Measurements from ENCODE around the gene PTAR1.

PTAR1 gene

GRCh38 chr9:69672596-69673310, 87.1 kb downstream of the PTAR1 start:
- H3K9me3 ChIP-seq (ENCODE audit: insufficient read depth, low read depth, low read length): no peaks in the 10 kb centered on the region
- no peaks in the 10 kb centered on the region for H3K36me3 ChIP-seq (ENCODE audit: insufficient read depth, low read depth, low read length)
- H3K27me3 ChIP-seq (ENCODE audit: insufficient read depth, low read length): peaks cover 33% of the 10 kb centered on the region
- H3K9ac ChIP-seq (ENCODE audit: low read depth, low read length): peak overlapping the region; percentile 32; the same call in 1 of the 2 replicates
- peak overlapping the region; percentile 72 for H3K4me3 ChIP-seq (ENCODE audit: low read length)
- H3K27ac ChIP-seq (ENCODE audit: low read length): no peak overlapping the region
- H3K4me1 ChIP-seq (ENCODE audit: insufficient read depth, low read length): peaks cover 3% of the 10 kb centered on the region

- no peaks in the 10 kb centered on the region for H3K9me3 ChIP-seq (ENCODE audit: insufficient read depth, low read depth, low read length)
- H3K27ac ChIP-seq (ENCODE audit: low read length): no peak within 1 kb of the TSS
- H3K36me3 ChIP-seq (ENCODE audit: insufficient read depth, low read depth, low read length): no peaks in the 10 kb centered on the region
- H3K4me3 ChIP-seq (ENCODE audit: low read length): peak within 1 kb of the TSS; percentile 72
- H3K9ac ChIP-seq (ENCODE audit: low read depth, low read length): peak within 1 kb of the TSS; percentile 32; the same call in 1 of the 2 replicates
- peaks cover 8% of the 10 kb centered on the region for H3K4me1 ChIP-seq (ENCODE audit: insufficient read depth, low read length)
- H3K27me3 ChIP-seq (ENCODE audit: insufficient read depth, low read length): peaks cover 33% of the 10 kb centered on the region
Measured at GRCh38 chr9:69671879-69672595, 87.8 kb downstream of the PTAR1 start, which contains the start of gene APBA1. Gene APBA1, minus strand, starts transcription at chr9:69672371.

GRCh38 chr9:69671311-69671878, 88.4 kb downstream of the PTAR1 start:
- peaks cover 33% of the 10 kb centered on the region for H3K27me3 ChIP-seq (ENCODE audit: insufficient read depth, low read length)
- H3K36me3 ChIP-seq (ENCODE audit: insufficient read depth, low read depth, low read length): no peaks in the 10 kb centered on the region
- H3K27ac ChIP-seq (ENCODE audit: low read length): no peak overlapping the region
- H3K4me1 ChIP-seq (ENCODE audit: insufficient read depth, low read length): peaks cover 11% of the 10 kb centered on the region
- H3K4me3 ChIP-seq (ENCODE audit: low read length): peak overlapping the region; percentile 65
- no peak overlapping the region for H3K9ac ChIP-seq (ENCODE audit: low read depth, low read length)
- no peaks in the 10 kb centered on the region for H3K9me3 ChIP-seq (ENCODE audit: insufficient read depth, low read depth, low read length)

GRCh38 chr9:69667306-69667705, 92.5 kb downstream of the PTAR1 start:
- peaks cover 13% of the 10 kb centered on the region for H3K4me1 ChIP-seq (ENCODE audit: insufficient read depth, low read length)
- H3K36me3 ChIP-seq (ENCODE audit: insufficient read depth, low read depth, low read length): no peaks in the 10 kb centered on the region
- H3K9me3 ChIP-seq (ENCODE audit: insufficient read depth, low read depth, low read length): no peaks in the 10 kb centered on the region
- H3K9ac ChIP-seq (ENCODE audit: low read depth, low read length): no peak overlapping the region
- H3K27me3 ChIP-seq (ENCODE audit: insufficient read depth, low read length): peaks cover 33% of the 10 kb centered on the region
- H3K4me3 ChIP-seq (ENCODE audit: low read length): no peak overlapping the region
- no peak overlapping the region for H3K27ac ChIP-seq (ENCODE audit: low read length)

GRCh38 chr9:69660304-69660703, 99.5 kb downstream of the PTAR1 start:
- H3K27me3 ChIP-seq (ENCODE audit: insufficient read depth, low read length): no peaks in the 10 kb centered on the region
- H3K4me3 ChIP-seq (ENCODE audit: low read length): no peak overlapping the region
- no peak overlapping the region for H3K9ac ChIP-seq (ENCODE audit: low read depth, low read length)
- H3K4me1 ChIP-seq (ENCODE audit: insufficient read depth, low read length): peaks cover 7% of the 10 kb centered on the region
- H3K27ac ChIP-seq (ENCODE audit: low read length): no peak overlapping the region
- H3K9me3 ChIP-seq (ENCODE audit: insufficient read depth, low read depth, low read length): no peaks in the 10 kb centered on the region
- no peaks in the 10 kb centered on the region for H3K36me3 ChIP-seq (ENCODE audit: insufficient read depth, low read depth, low read length)
